ENCODE data around the gene TENM4.
A peak's percentile ranks its signal among the peaks of the same experiment; 100 is the strongest.

TENM4 gene

GRCh38 chr11:78741741-78742140, 699.1 kb downstream of the TENM4 start:
- no peak for DNase-seq (ENCODE audit: low read depth)

GRCh38 chr11:78740199-78741071, 700.4 kb downstream of the TENM4 start:
- DNase-seq (ENCODE audit: low read depth), result no peak

- DNase-seq (ENCODE audit: low read depth), result no peak
Observed at GRCh38 chr11:78737891-78738290, 702.9 kb downstream of the TENM4 start.

- no peak for DNase-seq (ENCODE audit: low read depth)
Observed at GRCh38 chr11:78737301-78737700, 703.5 kb downstream of the TENM4 start.

- no peak for DNase-seq (ENCODE audit: low read depth)
Observed at GRCh38 chr11:78735711-78736110, 705.1 kb downstream of the TENM4 start.

GRCh38 chr11:78733031-78733430, 707.8 kb downstream of the TENM4 start:
- no peak for DNase-seq (ENCODE audit: low read depth)

- no peak for DNase-seq (ENCODE audit: low read depth)
Observed at GRCh38 chr11:78732246-78732645, 708.6 kb downstream of the TENM4 start.

GRCh38 chr11:78731027-78731426, 709.8 kb downstream of the TENM4 start:
- DNase-seq (ENCODE audit: low read depth), result no peak

GRCh38 chr11:78730267-78730824, 710.5 kb downstream of the TENM4 start:
- DNase-seq (ENCODE audit: low read depth), result no peak

GRCh38 chr11:78727816-78728215, 713.0 kb downstream of the TENM4 start:
- no peak for DNase-seq (ENCODE audit: low read depth)

- no peak for DNase-seq (ENCODE audit: low read depth)
Observed at GRCh38 chr11:78725200-78725599, 715.6 kb downstream of the TENM4 start.

- no peak for DNase-seq (ENCODE audit: low read depth)
Observed at GRCh38 chr11:78722786-78723185, 718.0 kb downstream of the TENM4 start.

GRCh38 chr11:78720281-78720989, 720.4 kb downstream of the TENM4 start:
- no peak for DNase-seq (ENCODE audit: low read depth)

- DNase-seq (ENCODE audit: low read depth), result no peak
Observed at GRCh38 chr11:78717041-78717440, 723.8 kb downstream of the TENM4 start.

- peak; percentile 6 for DNase-seq (ENCODE audit: low read depth)
Observed at GRCh38 chr11:78715639-78716311, 725.1 kb downstream of the TENM4 start.

- DNase-seq (ENCODE audit: low read depth), result no peak
Observed at GRCh38 chr11:78714539-78714938, 726.3 kb downstream of the TENM4 start.

GRCh38 chr11:78711735-78712134, 729.1 kb downstream of the TENM4 start:
- no peak for DNase-seq (ENCODE audit: low read depth)

- no peak for DNase-seq (ENCODE audit: low read depth)
Observed at GRCh38 chr11:78710417-78710816, 730.4 kb downstream of the TENM4 start.

- DNase-seq (ENCODE audit: low read depth), result no peak
Observed at GRCh38 chr11:78708388-78708787, 732.4 kb downstream of the TENM4 start.

- DNase-seq (ENCODE audit: low read depth), result no peak
Observed at GRCh38 chr11:78706551-78706950, 734.3 kb downstream of the TENM4 start.

GRCh38 chr11:78704811-78705210, 736.0 kb downstream of the TENM4 start:
- no peak for DNase-seq (ENCODE audit: low read depth)

- DNase-seq (ENCODE audit: low read depth), result no peak
Observed at GRCh38 chr11:78699609-78700135, 741.2 kb downstream of the TENM4 start.
